Measurements from ENCODE around the gene NEK4. TPM values are rescaled to one million over a fixed set of nuclear protein-coding genes. Genes with fewer than 3 reads are reported as not detected.

The NEK4 gene
- total and polyA plus RNA-seq, 2 of the 13 experiments (the other 11 are each of a cell fraction or from before 2014, with no cell fraction given): 16.5 to 38.0 TPM

DNA sequence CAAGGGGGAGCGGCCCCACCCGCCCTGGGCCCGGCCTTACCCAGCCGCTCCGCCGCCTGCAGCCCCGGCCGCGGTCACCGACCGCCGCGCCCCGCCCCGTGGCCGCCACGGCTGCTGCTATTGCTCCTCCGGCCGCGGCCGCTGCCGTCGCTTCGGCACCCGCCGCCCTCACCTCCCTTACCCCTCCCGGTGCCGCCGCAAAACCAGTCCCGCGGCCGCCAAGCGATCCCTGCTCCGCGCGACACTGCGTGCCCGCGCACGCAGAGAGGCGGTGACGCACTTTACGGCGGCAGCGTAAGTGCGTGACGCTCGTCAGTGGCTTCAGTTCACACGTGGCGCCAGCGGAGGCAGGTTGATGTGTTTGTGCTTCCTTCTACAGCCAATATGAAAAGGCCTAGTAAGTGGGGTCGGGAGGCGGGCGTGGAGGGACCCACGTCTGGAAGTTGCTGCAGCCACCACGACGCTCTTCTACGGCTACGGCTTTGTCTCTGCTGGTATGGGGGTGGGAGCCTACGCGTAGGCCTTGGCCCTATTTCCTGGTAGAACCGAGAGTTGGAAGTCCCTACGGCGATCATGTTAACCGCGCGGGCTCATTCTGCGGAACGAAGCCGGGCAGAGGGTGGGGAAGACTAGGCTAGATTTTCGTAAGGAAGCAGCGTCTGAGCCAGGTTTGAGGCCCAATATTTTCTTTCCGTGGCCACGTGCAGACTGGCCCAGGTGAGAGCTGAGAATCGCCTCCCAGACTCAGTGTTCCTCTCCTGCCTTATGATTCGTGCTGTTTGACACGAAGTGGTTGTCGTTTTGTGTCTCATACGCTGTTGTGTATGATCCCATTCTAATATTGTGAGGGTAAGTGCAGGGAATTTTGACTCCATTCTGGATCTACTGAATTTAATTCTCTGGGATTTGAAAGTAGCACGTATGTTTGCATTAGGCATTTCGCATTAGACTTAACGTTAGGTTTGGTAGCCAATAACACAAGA, 84.7 kb downstream of the NEK4 start, which contains the start of the genes GNL3 and PBRM1 (continued):
- TF ChIP-seq, protein P1, sequence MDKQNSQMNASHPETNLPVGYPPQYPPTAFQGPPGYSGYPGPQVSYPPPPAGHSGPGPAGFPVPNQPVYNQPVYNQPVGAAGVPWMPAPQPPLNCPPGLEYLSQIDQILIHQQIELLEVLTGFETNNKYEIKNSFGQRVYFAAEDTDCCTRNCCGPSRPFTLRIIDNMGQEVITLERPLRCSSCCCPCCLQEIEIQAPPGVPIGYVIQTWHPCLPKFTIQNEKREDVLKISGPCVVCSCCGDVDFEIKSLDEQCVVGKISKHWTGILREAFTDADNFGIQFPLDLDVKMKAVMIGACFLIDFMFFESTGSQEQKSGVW (CRISPR knock-in tag; IDR thresholded peaks at IDR 0.05; ENCODE audit: borderline replicate concordance): no peak
- TF ChIP-seq, protein P2, sequence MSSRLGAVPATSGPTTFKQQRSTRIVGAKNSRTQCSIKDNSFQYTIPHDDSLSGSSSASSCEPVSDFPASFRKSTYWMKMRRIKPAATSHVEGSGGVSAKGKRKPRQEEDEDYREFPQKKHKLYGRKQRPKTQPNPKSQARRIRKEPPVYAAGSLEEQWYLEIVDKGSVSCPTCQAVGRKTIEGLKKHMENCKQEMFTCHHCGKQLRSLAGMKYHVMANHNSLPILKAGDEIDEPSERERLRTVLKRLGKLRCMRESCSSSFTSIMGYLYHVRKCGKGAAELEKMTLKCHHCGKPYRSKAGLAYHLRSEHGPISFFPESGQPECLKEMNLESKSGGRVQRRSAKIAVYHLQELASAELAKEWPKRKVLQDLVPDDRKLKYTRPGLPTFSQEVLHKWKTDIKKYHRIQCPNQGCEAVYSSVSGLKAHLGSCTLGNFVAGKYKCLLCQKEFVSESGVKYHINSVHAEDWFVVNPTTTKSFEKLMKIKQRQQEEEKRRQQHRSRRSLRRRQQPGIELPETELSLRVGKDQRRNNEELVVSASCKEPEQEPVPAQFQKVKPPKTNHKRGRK (CRISPR knock-in tag; IDR thresholded peaks at IDR 0.05): no peak
- TF ChIP-seq, protein P3, sequence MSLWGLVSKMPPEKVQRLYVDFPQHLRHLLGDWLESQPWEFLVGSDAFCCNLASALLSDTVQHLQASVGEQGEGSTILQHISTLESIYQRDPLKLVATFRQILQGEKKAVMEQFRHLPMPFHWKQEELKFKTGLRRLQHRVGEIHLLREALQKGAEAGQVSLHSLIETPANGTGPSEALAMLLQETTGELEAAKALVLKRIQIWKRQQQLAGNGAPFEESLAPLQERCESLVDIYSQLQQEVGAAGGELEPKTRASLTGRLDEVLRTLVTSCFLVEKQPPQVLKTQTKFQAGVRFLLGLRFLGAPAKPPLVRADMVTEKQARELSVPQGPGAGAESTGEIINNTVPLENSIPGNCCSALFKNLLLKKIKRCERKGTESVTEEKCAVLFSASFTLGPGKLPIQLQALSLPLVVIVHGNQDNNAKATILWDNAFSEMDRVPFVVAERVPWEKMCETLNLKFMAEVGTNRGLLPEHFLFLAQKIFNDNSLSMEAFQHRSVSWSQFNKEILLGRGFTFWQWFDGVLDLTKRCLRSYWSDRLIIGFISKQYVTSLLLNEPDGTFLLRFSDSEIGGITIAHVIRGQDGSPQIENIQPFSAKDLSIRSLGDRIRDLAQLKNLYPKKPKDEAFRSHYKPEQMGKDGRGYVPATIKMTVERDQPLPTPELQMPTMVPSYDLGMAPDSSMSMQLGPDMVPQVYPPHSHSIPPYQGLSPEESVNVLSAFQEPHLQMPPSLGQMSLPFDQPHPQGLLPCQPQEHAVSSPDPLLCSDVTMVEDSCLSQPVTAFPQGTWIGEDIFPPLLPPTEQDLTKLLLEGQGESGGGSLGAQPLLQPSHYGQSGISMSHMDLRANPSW (CRISPR knock-in tag; IDR thresholded peaks at IDR 0.05; ENCODE audit: borderline replicate concordance): 0 out of 2 replicates have a peak, but pooled peaks have one; percentile 58
- no peak for TF ChIP-seq NFATC3 (CRISPR knock-in tag; IDR thresholded peaks at IDR 0.05)
- TF ChIP-seq, protein P4, sequence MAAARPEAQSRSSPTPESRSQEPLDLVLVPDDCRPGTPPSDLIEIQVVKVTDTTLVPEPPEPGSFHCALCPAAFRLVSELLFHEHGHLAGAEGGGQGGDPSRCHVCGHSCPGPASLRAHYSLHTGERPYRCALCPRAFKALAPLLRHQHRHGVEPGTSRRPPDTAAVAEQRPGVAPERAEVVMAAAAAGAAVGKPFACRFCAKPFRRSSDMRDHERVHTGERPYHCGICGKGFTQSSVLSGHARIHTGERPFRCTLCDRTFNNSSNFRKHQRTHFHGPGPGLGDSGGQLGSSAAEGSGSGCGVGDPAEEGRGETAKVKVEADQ (CRISPR knock-in tag; IDR thresholded peaks at IDR 0.05; ENCODE audit: borderline replicate concordance): no peak
- TF ChIP-seq SUZ12 (IDR thresholded peaks at IDR 0.05; ENCODE audit: low read depth, low read length): no peak
- peak; percentile 36; the same call in 1 of the 2 replicates for TF ChIP-seq ZBTB7B (CRISPR knock-in tag; IDR thresholded peaks at IDR 0.05)
- TF ChIP-seq HMG20B (CRISPR knock-in tag; conservative IDR thresholded peaks at IDR 0.05): no peak
- peak; percentile 99 for TF ChIP-seq MXD4 (CRISPR knock-in tag; IDR thresholded peaks at IDR 0.05)
- TF ChIP-seq, protein P5, sequence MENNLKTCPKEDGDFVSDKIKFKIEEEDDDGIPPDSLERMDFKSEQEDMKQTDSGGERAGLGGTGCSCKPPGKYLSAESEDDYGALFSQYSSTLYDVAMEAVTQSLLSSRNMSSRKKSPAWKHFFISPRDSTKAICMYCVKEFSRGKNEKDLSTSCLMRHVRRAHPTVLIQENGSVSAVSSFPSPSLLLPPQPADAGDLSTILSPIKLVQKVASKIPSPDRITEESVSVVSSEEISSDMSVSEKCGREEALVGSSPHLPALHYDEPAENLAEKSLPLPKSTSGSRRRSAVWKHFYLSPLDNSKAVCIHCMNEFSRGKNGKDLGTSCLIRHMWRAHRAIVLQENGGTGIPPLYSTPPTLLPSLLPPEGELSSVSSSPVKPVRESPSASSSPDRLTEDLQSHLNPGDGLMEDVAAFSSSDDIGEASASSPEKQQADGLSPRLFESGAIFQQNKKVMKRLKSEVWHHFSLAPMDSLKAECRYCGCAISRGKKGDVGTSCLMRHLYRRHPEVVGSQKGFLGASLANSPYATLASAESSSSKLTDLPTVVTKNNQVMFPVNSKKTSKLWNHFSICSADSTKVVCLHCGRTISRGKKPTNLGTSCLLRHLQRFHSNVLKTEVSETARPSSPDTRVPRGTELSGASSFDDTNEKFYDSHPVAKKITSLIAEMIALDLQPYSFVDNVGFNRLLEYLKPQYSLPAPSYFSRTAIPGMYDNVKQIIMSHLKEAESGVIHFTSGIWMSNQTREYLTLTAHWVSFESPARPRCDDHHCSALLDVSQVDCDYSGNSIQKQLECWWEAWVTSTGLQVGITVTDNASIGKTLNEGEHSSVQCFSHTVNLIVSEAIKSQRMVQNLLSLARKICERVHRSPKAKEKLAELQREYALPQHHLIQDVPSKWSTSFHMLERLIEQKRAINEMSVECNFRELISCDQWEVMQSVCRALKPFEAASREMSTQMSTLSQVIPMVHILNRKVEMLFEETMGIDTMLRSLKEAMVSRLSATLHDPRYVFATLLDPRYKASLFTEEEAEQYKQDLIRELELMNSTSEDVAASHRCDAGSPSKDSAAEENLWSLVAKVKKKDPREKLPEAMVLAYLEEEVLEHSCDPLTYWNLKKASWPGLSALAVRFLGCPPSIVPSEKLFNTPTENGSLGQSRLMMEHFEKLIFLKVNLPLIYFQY (CRISPR knock-in tag; IDR thresholded peaks at IDR 0.05; ENCODE audit: borderline replicate concordance): no peak
- TF ChIP-seq ZNF343 (CRISPR knock-in tag; IDR thresholded peaks at IDR 0.05): no peak
- peak; percentile 77; the same call in 1 of the 2 replicates for TF ChIP-seq ZFP90 (CRISPR knock-in tag; IDR thresholded peaks at IDR 0.05; ENCODE audit: borderline replicate concordance)
- TF ChIP-seq, protein P6, sequence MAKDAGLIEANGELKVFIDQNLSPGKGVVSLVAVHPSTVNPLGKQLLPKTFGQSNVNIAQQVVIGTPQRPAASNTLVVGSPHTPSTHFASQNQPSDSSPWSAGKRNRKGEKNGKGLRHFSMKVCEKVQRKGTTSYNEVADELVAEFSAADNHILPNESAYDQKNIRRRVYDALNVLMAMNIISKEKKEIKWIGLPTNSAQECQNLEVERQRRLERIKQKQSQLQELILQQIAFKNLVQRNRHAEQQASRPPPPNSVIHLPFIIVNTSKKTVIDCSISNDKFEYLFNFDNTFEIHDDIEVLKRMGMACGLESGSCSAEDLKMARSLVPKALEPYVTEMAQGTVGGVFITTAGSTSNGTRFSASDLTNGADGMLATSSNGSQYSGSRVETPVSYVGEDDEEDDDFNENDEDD (CRISPR knock-in tag; IDR thresholded peaks at IDR 0.05; ENCODE audit: borderline replicate concordance): peak; percentile 88; the same call in 1 of the 2 replicates
- TF ChIP-seq SATB2 (CRISPR knock-in tag; IDR thresholded peaks at IDR 0.05): no peak
- 0 out of 2 replicates have a peak, but pooled peaks have one; percentile 7 for TF ChIP-seq NFE2 (CRISPR knock-in tag; IDR thresholded peaks at IDR 0.05)
- TF ChIP-seq TP53 (CRISPR knock-in tag; conservative IDR thresholded peaks at IDR 0.05): peak; percentile 57; the same call in 1 of the 2 replicates

Data from HepG2 (cell line).